Thyroid gland (tissue), 4 donors: ENCODE measurements around the gene RARA. TPM values are rescaled to one million over a fixed set of nuclear protein-coding genes. Genes with fewer than 3 reads are reported as not detected.

Experiments used
- DNase-seq, 2 donors: peaks; one replicate each; pipeline ENCODE4 v3.0.0-alpha.2; 2019
- H3K27ac ChIP-seq, 3 donors: fragments of 200-600 bp; sonication (generic); 1 replicate in 2 of 3; 2 replicates in 1 of 3; pipeline ENCODE4 v1.5.1; 2016 to 2019; ENCODE audit warnings: mild to moderate bottlenecking in 1 of 3, moderate library complexity in 1 of 3
- H3K27me3 ChIP-seq: fragments of 200-600 bp; sonication (generic); one replicate; pipeline ENCODE4 v1.5.1; 2019
- H3K36me3 ChIP-seq, 2 donors: fragments of 200-600 bp; sonication (generic); one replicate each; pipeline ENCODE4 v1.5.1; 2016 to 2019
- H3K4me1 ChIP-seq, 2 donors: fragments of 200-600 bp; sonication (generic); one replicate each; pipeline ENCODE4 v1.5.1; 2017 to 2019
- H3K4me3 ChIP-seq, 3 donors: fragments of 200-600 bp; sonication (generic); replicated peaks in 1 of 3; 1 replicate in 2 of 3; 2 replicates in 1 of 3; pipeline ENCODE4 v1.5.1; 2016; ENCODE audit warnings: mild to moderate bottlenecking in 1 of 3
- H3K9me3 ChIP-seq: fragments of 200-600 bp; sonication (generic); one replicate; pipeline ENCODE4 v1.5.1; 2017
- POLR2A ChIP-seq, 2 donors: fragments of 450-650 bp; IDR thresholded peaks; one replicate each; pipeline ENCODE4 v1.6.1; 2017; ENCODE audit warnings: antibody characterized with exemption in 2 of 2, mild to moderate bottlenecking in 2 of 2, moderate library complexity in 1 of 2
- WGBS, 2 donors: methylation state at CpG; one replicate each; pipeline ENCODE4 v1.1.5; 2017; 5-methylcytosine and 5-hydroxymethylcytosine counted together
- intact Hi-C: fragments of 100-400 bp; cut with DNase I; formaldehyde crosslinking; loops from one replicate; pipeline ENCODE4 v1.15.1; 2023
- total RNA-seq, 4 donors: library from RNA; depleted of rRNA; stranded (reverse); fragments of >200 nt; gene quantifications; one replicate each; pipeline ENCODE4 v1.2.3, GENCODE V29; 2016
- TF ChIP-seq, protein P1 (sequence below), 6 experiments: fragments of 200-600 bp in 3 of 6; fragments of 450-650 bp in 3 of 6; sonication (generic) in 3 of 6; IDR thresholded peaks; one replicate each; pipeline ENCODE4 v1.5.1; 2016 to 2019; ENCODE audit warnings: antibody characterized with exemption in 6 of 6, mild to moderate bottlenecking in 2 of 6, inconsistent platforms in 1 of 6, moderate library complexity in 1 of 6

Gene RARA
- total RNA-seq, 4 donors from 2014 or later: 20.0 to 60.9 (median 35.2) TPM

DNA sequence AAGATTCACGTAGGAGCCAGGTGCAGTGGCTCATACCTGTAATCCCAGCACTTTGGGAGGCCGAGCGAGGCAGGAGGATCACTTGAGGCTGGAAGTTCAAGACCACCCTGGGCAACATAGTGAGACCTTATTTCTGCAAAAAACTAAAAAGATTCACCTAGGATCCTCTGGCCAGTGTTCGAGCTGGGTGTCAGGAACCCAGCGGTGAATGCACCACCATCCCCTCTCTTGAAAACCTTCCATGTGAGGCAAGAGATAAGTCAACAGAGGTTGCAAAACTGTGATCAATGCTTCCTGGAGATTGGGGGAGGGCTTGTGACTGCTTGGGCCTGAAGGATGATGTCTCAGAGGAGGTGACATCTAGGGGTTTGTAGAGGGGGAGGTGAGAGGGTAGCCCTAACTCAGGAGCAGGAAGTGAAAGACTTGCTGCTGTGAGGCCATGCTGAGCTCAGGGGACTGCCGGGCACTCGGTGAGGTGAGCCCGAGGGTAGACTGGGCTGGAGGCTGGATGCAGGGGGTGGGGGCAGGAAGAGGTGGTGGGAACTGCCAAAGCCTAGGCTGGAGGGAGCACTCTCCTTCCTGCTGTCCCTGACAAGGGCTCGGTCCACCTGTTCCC lies 43.9 kb downstream of the RARA start:
- Histone ChIP-seq H3K9me3 (no peaks in the 10 kb centered on the region), H3K27ac (no peak overlapping the region), H3K4me1 (peaks cover 18 to 35% of the 10 kb centered on the region in 2 donors), H3K36me3 (peaks cover 23 to 50% of the 10 kb centered on the region in 2 donors), H3K27me3 (no peaks in the 10 kb centered on the region), H3K4me3 (no peak overlapping the region)
- intact Hi-C loops: no loop called here
- TF ChIP-seq, protein P1, sequence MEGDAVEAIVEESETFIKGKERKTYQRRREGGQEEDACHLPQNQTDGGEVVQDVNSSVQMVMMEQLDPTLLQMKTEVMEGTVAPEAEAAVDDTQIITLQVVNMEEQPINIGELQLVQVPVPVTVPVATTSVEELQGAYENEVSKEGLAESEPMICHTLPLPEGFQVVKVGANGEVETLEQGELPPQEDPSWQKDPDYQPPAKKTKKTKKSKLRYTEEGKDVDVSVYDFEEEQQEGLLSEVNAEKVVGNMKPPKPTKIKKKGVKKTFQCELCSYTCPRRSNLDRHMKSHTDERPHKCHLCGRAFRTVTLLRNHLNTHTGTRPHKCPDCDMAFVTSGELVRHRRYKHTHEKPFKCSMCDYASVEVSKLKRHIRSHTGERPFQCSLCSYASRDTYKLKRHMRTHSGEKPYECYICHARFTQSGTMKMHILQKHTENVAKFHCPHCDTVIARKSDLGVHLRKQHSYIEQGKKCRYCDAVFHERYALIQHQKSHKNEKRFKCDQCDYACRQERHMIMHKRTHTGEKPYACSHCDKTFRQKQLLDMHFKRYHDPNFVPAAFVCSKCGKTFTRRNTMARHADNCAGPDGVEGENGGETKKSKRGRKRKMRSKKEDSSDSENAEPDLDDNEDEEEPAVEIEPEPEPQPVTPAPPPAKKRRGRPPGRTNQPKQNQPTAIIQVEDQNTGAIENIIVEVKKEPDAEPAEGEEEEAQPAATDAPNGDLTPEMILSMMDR (IDR thresholded peaks at IDR 0.05): no peak
- no peak for TF ChIP-seq POLR2A (IDR thresholded peaks at IDR 0.05)
- DNase-seq: no peak
- 82 to 83% methylated on average over 9 of the region's 9 CpGs for WGBS, 2 donors

DNA sequence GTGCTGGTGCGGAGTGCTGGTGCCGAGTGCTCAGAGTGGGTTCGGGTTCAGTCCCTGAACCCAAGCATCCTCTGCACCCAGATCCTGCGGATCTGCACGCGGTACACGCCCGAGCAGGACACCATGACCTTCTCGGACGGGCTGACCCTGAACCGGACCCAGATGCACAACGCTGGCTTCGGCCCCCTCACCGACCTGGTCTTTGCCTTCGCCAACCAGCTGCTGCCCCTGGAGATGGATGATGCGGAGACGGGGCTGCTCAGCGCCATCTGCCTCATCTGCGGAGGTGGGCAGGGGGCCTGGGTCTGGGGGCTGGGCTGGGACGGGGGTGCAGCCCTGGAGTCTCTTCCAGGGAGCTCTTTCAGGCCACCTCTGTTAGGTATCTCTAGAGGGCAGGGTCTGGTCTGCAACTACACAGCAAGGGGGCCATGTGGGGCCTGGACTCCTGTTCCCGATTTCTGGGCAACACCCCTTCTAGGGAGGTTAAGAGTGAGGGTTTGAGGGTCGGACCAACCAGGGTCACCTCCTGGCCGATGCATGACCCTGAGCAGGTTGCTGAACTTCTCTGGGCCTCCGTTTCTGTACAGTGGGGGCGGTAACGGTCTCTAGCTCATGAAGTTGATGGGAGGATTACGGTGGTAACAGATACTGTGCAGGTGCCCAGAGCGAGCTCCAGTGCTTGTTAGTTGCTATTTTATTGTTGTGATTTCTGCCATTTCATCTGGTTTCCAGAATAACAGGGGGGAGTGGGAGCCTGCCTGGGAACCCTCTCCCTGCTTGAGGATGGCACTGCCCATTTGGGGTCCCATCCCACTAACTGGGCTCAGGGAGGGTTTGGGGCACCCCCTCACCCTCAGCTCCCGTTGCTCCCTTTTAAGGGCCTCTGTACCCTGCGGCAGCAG lies 45.5 kb downstream of the RARA start:
- WGBS, 2 donors: 76 to 100% methylated on average over 8 to 19 of the region's 30 CpGs
- DNase-seq: no peak
- intact Hi-C loops: loop anchor here (2.0 kb wide), 1 partner anchor 52 kb away; no protein-coding TSS in a partner anchor
- Histone ChIP-seq H3K9me3 (no peaks in the 10 kb centered on the region), H3K4me3 (no peak overlapping the region), H3K4me1 (peaks cover 2 to 19% of the 10 kb centered on the region in 2 donors), H3K27ac (no peak overlapping the region), H3K27me3 (no peaks in the 10 kb centered on the region), H3K36me3 (peaks cover 23 to 47% of the 10 kb centered on the region in 2 donors)
- TF ChIP-seq POLR2A (IDR thresholded peaks at IDR 0.05): no peak
- TF ChIP-seq, protein P1 (IDR thresholded peaks at IDR 0.05): no peak

DNA sequence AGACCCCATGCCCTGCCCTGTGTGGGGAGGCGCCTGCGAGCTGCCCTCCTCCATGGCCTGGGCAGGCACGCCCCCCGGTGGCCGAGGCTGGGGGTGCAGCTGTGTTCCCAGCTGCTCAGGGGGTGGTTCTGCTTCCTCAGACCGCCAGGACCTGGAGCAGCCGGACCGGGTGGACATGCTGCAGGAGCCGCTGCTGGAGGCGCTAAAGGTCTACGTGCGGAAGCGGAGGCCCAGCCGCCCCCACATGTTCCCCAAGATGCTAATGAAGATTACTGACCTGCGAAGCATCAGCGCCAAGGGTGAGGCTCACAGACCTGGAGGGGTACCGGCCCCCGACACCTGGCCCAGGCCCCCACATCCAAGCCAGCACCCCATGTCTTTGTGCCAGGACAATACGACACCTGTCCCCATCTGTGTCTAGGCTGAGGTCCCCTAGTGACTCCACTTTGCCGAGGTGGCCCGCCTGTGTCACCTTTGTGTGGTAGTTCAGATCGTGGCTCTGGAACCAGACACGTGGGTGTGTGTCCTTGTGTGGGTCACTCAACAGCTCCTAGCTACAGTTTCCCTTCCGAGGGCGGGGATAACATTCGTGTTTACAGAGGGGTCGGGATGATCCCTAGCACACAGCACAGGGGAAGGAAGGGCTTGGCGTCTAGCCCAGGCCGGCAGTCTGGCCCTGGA lies 46.3 kb downstream of the RARA start:
- peak; percentile 69 to 71 for DNase-seq
- no peak for TF ChIP-seq POLR2A (IDR thresholded peaks at IDR 0.05)
- TF ChIP-seq, protein P1 (IDR thresholded peaks at IDR 0.05): peak; percentile 82 to 97 (median 93)
- intact Hi-C loops: loop anchor here (2.0 kb wide), 1 partner anchor 52 kb away; no protein-coding TSS in a partner anchor
- Histone ChIP-seq H3K9me3 (no peaks in the 10 kb centered on the region), H3K27ac (no peak overlapping the region), H3K4me1 (peaks cover 0 to 11% of the 10 kb centered on the region in 2 donors), H3K27me3 (no peaks in the 10 kb centered on the region), H3K4me3 (no peak overlapping the region), H3K36me3 (peaks cover 18 to 39% of the 10 kb centered on the region in 2 donors)
- 48 to 69% methylated on average over 14 to 16 of the region's 29 CpGs for WGBS, 2 donors

DNA sequence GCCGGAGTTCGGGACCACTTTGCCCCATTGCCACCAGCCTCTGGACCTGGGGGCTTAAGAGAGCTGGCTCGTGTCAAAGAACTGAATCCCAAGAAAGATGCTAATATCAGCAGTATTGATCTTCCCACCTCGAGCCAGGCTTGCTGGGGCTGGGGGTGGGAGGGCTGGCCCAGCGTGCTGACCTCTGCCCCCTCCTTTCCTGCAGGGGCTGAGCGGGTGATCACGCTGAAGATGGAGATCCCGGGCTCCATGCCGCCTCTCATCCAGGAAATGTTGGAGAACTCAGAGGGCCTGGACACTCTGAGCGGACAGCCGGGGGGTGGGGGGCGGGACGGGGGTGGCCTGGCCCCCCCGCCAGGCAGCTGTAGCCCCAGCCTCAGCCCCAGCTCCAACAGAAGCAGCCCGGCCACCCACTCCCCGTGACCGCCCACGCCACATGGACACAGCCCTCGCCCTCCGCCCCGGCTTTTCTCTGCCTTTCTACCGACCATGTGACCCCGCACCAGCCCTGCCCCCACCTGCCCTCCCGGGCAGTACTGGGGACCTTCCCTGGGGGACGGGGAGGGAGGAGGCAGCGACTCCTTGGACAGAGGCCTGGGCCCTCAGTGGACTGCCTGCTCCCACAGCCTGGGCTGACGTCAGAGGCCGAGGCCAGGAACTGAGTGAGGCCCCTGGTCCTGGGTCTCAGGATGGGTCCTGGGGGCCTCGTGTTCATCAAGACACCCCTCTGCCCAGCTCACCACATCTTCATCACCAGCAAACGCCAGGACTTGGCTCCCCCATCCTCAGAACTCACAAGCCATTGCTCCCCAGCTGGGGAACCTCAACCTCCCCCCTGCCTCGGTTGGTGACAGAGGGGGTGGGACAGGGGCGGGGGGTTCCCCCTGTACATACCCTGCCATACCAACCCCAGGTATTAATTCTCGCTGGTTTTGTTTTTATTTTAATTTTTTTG lies 47.1 kb downstream of the RARA start:
- Histone ChIP-seq H3K4me1 (peaks cover 0 to 7% of the 10 kb centered on the region in 2 donors), H3K27me3 (no peaks in the 10 kb centered on the region), H3K4me3 (no peak overlapping the region), H3K36me3 (peaks cover 18 to 39% of the 10 kb centered on the region in 2 donors), H3K27ac (peak overlapping the region in 2 of 3 donors; percentile 15 to 43), H3K9me3 (no peaks in the 10 kb centered on the region)
- DNase-seq: no peak
- intact Hi-C loops: loop anchor here (2.0 kb wide), 1 partner anchor 53 kb away; no protein-coding TSS in a partner anchor
- WGBS, 2 donors: 76 to 80% methylated on average over 18 to 19 of the region's 33 CpGs
- TF ChIP-seq, protein P1 (IDR thresholded peaks at IDR 0.05): no peak
- no peak for TF ChIP-seq POLR2A (IDR thresholded peaks at IDR 0.05)
